ENCODE results near the gene SLFN13. TPM values are rescaled to one million over a fixed set of nuclear protein-coding genes. Genes with fewer than 3 reads are reported as not detected.

Gene SLFN13
- total and polyA plus RNA-seq, 4 donors = 0.53 to 14.2 (median 2.2) TPM

DNA sequence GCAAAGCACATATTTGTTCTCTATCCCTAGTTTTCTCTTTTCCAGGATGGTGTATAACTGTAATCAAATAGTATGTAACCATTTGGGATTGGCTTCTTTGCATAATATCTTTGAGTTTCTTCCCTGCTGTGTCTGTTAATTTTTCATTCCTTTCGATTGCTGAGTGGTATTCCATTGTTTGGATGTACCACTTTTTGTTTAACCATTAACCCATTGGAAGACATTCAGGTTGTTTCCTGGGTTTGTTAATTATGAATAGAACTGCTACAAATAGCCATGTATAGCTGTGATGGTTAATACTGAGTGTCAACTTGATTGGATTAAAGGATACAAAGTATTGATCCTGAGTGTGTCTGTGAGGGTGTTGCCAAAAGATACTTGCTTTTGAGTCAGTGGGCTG, 4.6 kb upstream of the SLFN13 start:
- H3K36me3 ChIP-seq (ENCODE audit: control insufficient read depth in 4 of 4, insufficient read depth in 3 of 4, low read depth in 1 of 4, low read length in 3 of 4) = peaks cover 0 to 2% (median 0%) of the 10 kb centered on the region in 4 donors
- peaks cover 0 to 9% (median 0%) of the 10 kb centered on the region in 4 donors for H3K27me3 ChIP-seq (ENCODE audit: control insufficient read depth in 4 of 4, insufficient read depth in 4 of 4, low read length in 3 of 4)
- no peak overlapping the region for H3K9ac ChIP-seq (ENCODE audit: low read depth in 1 of 2, low read length in 2 of 2)
- no peaks in the 10 kb centered on the region for H3K9me3 ChIP-seq (ENCODE audit: control insufficient read depth in 4 of 4, low read length in 3 of 4)
- peaks cover 0 to 7% (median 4%) of the 10 kb centered on the region in 4 donors for H3K4me1 ChIP-seq (ENCODE audit: control insufficient read depth in 4 of 4, insufficient read depth in 4 of 4, low read length in 3 of 4)
- no peak overlapping the region for H3K4me3 ChIP-seq (ENCODE audit: low read depth in 1 of 3, low read length in 3 of 3)
- TF ChIP-seq HNF4A (conservative IDR thresholded peaks at IDR 0.05) (no peak), JUND (IDR thresholded peaks at IDR 0.05) (no peak), RAD21 (IDR thresholded peaks at IDR 0.05) (no peak), HNF4G (IDR thresholded peaks at IDR 0.05) (no peak), RXRA (IDR thresholded peaks at IDR 0.05) (no peak), GABPA (IDR thresholded peaks at IDR 0.05 in 1 of 2, conservative IDR thresholded peaks at IDR 0.05 in 1 of 2) (no peak), YY1 (IDR thresholded peaks at IDR 0.05) (no peak)
- TF ChIP-seq, protein P1, sequence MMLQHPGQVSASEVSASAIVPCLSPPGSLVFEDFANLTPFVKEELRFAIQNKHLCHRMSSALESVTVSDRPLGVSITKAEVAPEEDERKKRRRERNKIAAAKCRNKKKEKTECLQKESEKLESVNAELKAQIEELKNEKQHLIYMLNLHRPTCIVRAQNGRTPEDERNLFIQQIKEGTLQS (IDR thresholded peaks at IDR 0.05) = no peak
- TF ChIP-seq, protein P2, sequence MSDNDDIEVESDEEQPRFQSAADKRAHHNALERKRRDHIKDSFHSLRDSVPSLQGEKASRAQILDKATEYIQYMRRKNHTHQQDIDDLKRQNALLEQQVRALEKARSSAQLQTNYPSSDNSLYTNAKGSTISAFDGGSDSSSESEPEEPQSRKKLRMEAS (IDR thresholded peaks at IDR 0.05) = no peak
- no peak for DNase-seq (ENCODE audit: low spot score)
- 31% methylated on average over 1 of the region's 1 CpG for WGBS
- no peak overlapping the region for H3K27ac ChIP-seq (ENCODE audit: low read depth in 1 of 2, low read length in 2 of 2)

DNA sequence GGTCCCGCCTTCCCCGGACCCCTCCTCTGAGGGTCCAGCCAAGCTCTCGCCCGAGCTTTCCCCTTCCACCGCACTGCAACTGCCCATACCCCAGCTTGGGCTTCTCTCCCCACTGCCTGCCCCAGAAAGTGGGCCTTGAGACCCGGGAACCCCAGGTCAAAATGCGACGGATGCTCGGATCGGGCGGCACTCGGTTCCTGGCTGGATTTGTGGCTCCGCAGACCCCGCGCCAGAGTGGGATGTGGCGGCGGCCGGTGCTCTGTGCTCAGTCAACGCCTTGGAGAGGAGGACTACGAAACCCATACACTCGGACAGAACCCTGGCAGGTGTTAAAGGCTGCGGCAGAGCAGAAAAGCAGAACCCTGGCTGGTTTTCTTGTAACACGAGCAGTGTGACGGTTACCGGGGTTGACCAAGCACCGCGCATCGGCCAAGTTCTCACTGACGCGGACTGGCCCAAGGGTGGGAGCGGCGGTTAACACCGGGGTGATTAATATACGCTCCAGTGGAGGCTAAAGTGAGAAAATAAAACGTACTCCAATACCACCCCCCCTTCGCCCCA, 885 bp upstream of the SLFN13 start:
- no peak for DNase-seq (ENCODE audit: low spot score)
- H3K27me3 ChIP-seq (ENCODE audit: control insufficient read depth in 4 of 4, insufficient read depth in 4 of 4, low read length in 3 of 4) = peaks cover 0 to 23% (median 0%) of the 10 kb centered on the region in 4 donors

More for the DNA sequence above, 885 bp upstream of the SLFN13 start:
- Histone ChIP-seq H3K27ac (ENCODE audit: low read depth in 1 of 2, low read length in 2 of 2) (no peak overlapping the region), H3K9me3 (ENCODE audit: control insufficient read depth in 4 of 4, low read length in 3 of 4) (no peaks in the 10 kb centered on the region), H3K4me1 (ENCODE audit: control insufficient read depth in 4 of 4, insufficient read depth in 4 of 4, low read length in 3 of 4) (peaks cover 0 to 7% (median 5%) of the 10 kb centered on the region in 4 donors), H3K4me3 (ENCODE audit: low read depth in 1 of 3, low read length in 3 of 3) (peak overlapping the region in 1 of 3 donors; percentile 19), H3K9ac (ENCODE audit: low read depth in 1 of 2, low read length in 2 of 2) (no peak overlapping the region), H3K36me3 (ENCODE audit: control insufficient read depth in 4 of 4, insufficient read depth in 3 of 4, low read depth in 1 of 4, low read length in 3 of 4) (peaks cover 0 to 2% (median 0%) of the 10 kb centered on the region in 4 donors)
- 13% methylated on average over 36 of the region's 36 CpGs for WGBS
- TF ChIP-seq YY1 (IDR thresholded peaks at IDR 0.05) (no peak), RAD21 (IDR thresholded peaks at IDR 0.05) (no peak), JUND (IDR thresholded peaks at IDR 0.05) (no peak), HNF4G (IDR thresholded peaks at IDR 0.05) (no peak), FOXA1 (IDR thresholded peaks at IDR 0.05) (no peak), TAF1 (conservative IDR thresholded peaks at IDR 0.05) (no peak), HNF4A (conservative IDR thresholded peaks at IDR 0.05) (no peak), FOXA2 (IDR thresholded peaks at IDR 0.05) (no peak), GABPA (IDR thresholded peaks at IDR 0.05 in 1 of 2, conservative IDR thresholded peaks at IDR 0.05 in 1 of 2) (no peak), NR2F2 (IDR thresholded peaks at IDR 0.05) (no peak), SP1 (IDR thresholded peaks at IDR 0.05) (no peak)
- TF ChIP-seq, protein P3, sequence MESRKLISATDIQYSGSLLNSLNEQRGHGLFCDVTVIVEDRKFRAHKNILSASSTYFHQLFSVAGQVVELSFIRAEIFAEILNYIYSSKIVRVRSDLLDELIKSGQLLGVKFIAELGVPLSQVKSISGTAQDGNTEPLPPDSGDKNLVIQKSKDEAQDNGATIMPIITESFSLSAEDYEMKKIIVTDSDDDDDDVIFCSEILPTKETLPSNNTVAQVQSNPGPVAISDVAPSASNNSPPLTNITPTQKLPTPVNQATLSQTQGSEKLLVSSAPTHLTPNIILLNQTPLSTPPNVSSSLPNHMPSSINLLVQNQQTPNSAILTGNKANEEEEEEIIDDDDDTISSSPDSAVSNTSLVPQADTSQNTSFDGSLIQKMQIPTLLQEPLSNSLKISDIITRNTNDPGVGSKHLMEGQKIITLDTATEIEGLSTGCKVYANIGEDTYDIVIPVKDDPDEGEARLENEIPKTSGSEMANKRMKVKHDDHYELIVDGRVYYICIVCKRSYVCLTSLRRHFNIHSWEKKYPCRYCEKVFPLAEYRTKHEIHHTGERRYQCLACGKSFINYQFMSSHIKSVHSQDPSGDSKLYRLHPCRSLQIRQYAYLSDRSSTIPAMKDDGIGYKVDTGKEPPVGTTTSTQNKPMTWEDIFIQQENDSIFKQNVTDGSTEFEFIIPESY (IDR thresholded peaks at IDR 0.05) = no peak
- TF ChIP-seq, protein P4, sequence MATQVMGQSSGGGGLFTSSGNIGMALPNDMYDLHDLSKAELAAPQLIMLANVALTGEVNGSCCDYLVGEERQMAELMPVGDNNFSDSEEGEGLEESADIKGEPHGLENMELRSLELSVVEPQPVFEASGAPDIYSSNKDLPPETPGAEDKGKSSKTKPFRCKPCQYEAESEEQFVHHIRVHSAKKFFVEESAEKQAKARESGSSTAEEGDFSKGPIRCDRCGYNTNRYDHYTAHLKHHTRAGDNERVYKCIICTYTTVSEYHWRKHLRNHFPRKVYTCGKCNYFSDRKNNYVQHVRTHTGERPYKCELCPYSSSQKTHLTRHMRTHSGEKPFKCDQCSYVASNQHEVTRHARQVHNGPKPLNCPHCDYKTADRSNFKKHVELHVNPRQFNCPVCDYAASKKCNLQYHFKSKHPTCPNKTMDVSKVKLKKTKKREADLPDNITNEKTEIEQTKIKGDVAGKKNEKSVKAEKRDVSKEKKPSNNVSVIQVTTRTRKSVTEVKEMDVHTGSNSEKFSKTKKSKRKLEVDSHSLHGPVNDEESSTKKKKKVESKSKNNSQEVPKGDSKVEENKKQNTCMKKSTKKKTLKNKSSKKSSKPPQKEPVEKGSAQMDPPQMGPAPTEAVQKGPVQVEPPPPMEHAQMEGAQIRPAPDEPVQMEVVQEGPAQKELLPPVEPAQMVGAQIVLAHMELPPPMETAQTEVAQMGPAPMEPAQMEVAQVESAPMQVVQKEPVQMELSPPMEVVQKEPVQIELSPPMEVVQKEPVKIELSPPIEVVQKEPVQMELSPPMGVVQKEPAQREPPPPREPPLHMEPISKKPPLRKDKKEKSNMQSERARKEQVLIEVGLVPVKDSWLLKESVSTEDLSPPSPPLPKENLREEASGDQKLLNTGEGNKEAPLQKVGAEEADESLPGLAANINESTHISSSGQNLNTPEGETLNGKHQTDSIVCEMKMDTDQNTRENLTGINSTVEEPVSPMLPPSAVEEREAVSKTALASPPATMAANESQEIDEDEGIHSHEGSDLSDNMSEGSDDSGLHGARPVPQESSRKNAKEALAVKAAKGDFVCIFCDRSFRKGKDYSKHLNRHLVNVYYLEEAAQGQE (IDR thresholded peaks at IDR 0.05) = no peak
- TF ChIP-seq, protein P1 (IDR thresholded peaks at IDR 0.05) = no peak
- TF ChIP-seq, protein P2 (IDR thresholded peaks at IDR 0.05) = no peak

Data from liver (tissue), 9 donors.